ENCODE measurements around the gene THSD4. TPM values are rescaled to one million over a fixed set of nuclear protein-coding genes. Genes with fewer than 3 reads are reported as not detected.
"Not testable (repeated sequence)": the region's sequence is repeated elsewhere in the genome, so short reads cannot be mapped to it uniquely, and the experiment has no call there.

The THSD4 gene
- total RNA-seq, 1 donor, result under 0.01 TPM

DNA sequence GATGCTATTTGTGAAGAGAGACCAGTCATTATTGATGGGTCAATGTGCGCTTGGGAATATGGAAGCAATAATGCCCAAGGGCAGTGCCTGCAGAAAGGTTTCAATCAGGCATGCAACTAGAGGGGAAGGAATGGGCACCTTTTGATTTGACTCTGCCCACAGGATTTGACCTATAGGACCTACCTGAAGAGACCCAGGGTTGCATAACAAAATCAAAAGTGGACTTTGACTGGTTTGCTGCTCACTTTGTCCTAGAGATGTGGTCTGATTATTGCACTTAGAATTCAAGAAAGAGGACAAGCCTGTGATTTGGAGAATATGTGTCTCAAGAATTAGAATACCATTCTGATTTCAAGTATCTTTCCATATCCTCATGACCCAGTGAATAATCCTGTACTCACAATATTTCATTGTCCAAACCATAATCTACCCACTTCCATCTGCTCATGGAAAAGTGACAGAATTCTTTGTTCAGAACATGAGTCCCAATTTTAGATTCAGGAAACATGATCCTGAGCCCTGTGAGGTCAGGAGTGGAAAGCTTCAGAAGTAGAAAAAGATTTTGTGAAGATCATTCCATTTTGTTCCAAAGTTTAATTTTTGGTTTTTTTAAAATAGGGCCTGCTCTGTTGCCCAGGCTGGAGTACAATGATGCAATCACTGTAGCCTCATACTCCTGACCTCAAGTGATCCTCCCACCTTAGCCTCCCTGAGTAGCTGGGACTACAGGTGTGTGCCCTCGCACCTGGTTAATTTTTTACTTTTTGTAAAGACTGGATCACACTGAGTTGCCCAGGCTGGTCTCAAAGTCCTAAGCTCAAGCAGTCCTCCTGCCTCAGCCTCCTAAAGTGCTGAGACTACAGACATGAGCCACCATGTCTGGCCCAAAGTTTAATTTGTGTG is 543.8 kb downstream of the THSD4 start:
- DNase-seq (ENCODE audit: low read depth in 2 of 3, low spot score in 2 of 3), result no peak

DNA sequence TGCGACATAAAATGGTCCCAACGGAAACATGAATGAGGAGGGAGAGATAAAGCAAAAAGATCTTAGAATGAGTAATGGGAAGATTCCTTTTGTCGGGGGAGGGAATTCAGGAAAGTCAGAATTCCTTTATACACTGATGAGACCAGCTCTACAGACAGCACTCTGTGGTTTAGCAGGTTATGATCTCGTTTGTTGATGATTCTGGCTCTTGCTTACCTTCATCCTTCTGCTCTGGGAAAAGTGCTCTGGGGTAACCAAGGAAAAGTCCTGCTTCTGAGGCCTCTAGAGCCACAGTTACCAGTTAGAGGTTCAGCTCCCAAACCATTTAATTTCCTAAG is 544.4 kb downstream of the THSD4 start:
- no peak for DNase-seq (ENCODE audit: low read depth in 2 of 3, low spot score in 2 of 3)

DNA sequence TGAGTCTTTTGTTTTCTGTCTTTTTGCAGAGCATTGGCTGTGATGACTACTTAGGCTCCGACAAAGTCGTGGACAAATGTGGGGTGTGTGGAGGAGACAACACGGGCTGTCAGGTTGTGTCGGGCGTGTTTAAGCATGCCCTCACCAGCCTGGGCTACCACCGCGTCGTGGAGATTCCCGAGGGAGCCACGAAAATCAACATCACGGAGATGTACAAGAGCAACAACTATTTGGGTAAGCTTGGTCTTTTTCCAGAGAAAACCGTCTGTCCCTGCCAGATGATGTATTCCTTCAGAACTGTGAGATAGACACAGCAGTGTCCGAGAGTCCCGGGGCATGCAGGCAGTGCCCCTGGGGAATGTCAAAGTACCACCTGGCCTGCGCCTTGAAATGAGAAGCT is 545.2 kb downstream of the THSD4 start:
- no peak for DNase-seq (ENCODE audit: low read depth in 2 of 3, low spot score in 2 of 3)

DNA sequence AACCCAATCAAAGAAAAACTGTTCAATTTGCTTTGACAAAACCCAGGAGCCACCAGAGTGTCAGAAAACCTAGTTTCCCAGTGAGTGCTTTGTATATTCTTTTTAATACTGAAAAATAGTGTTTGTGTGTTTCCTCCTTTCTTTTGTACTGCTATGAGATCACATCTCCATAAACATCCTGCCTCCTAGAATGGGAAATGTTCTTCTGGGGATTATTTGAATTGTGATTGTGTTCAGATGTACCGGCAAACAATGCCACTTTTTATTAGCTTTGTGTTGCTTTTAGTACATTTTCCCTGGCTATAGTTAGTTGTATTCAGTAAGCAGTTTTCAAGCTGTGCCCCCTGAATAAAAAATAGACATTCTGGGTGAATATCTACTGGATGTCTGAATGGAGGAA is 547.0 kb downstream of the THSD4 start:
- DNase-seq (ENCODE audit: low read depth in 2 of 3, low spot score in 2 of 3), result no peak

DNA sequence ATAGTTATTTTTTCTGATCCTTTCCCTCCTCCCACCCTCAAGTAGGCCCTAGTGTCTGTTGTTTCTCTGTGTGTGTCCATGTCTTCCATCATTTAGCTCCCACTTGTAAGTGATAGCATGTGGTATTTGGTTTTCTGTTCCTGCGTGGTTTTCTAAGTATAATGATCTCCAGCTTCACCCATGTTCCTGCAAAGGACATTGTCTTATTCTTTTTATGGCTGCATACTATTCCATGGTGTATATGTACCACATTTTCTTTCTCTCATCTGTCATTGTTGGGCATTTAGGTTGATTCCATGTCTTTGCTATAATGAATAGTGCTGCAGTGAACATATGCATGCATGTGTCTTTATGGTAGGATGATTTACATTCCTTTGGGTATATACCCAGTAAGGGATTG is 549.4 kb downstream of the THSD4 start:
- no peak for DNase-seq (ENCODE audit: low read depth in 2 of 3, low spot score in 2 of 3)

DNA sequence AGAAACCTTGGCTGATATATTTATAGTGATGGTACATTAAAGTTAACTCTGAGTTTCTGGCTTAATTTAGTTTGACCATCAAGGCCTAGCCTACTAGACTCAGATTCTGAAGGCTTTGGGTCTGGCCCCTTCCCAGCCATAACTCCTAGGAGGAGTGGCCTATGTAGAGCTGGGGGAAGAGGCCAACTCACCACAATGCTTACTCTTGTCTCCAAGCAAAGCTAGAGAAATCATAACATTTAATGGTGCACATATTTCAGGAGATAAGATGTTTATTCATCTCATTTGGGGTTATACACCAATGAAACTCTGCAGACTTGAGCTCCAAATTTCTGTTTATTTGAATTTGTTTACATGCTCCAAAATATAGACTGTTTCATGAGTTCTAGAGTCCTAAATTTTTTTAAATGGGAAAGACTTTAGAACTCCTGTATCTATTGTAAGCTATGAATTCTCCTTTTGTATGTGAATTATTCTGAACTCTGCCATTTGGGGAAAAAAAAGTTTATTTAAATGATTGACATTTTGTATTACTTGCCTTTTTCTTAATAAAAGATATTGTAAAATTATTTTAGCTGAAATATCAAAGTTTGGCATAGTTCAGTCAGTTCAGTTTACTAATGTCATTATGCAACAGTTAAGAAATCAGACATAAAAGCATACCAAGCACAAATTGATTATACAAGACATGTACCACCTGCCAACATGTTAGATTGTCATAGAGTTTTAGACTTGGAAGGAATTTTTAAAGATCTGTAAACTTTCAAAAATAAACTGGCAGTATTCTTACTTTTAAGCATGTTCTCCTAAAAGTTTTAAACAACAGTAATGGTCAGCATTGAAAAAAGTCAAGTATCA is 551.7 kb downstream of the THSD4 start:
- DNase-seq (ENCODE audit: low read depth in 2 of 3, low spot score in 2 of 3), result no peak

DNA sequence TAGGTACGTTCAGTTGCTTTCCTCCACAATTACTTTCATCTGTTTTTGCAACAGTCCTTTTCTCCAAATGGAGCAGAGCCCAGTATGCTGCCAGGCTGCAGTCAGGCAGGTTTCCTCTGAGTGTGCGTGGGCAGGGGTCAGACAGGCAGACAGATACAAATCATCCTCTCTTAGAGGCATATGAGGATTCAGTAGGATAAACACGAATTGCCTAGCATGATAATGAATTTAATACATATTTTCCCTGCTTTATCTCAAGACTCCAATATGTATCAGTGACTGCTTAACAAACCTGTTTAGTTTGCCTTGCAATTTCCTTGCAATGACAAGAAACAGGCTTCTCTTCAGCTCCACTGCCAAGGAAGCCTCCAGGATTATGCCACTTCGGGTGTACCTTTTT is 554.4 kb downstream of the THSD4 start:
- no peak for DNase-seq (ENCODE audit: low read depth in 2 of 3, low spot score in 2 of 3)

DNA sequence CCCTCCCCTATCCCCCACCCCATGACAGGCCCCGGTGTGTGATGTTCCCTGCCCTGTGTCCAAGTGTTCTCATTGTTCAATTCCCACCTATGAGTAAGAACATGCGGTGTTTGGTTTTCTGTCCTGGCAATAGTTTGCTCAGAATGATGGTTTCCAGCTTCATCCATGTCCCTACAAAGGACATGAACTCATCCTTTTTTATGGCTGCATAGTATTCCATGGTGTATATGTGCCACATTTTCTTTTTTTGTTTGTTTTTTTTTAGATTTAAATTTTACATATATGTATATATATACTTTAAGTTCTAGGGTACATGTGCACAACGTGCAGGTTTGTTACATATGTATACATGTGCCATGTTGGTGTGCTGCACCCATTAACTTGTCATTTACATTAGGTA is 555.0 kb downstream of the THSD4 start:
- DNase-seq (ENCODE audit: low read depth in 2 of 3, low spot score in 2 of 3), result not testable (repeated sequence)

DNA sequence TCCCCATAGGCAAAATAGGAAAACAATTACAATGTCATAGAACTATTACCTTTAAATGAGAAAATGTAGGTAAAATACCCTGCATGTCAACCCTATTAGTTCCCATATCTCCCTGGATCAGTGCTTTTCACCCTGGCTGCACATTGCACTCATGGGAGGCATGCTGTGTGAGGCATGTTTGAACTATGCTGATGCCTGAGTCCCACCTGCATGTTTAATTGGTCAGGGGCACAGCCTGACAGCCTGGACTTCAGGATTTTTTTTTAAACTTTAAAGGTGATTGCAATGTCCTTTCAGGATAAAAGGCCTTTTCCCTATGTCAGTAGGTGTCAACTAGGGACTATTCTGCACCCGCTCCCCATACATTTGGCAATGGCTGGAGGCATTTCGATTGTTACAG is 559.1 kb downstream of the THSD4 start:
- DNase-seq (ENCODE audit: low read depth in 2 of 3, low spot score in 2 of 3), result no peak

DNA sequence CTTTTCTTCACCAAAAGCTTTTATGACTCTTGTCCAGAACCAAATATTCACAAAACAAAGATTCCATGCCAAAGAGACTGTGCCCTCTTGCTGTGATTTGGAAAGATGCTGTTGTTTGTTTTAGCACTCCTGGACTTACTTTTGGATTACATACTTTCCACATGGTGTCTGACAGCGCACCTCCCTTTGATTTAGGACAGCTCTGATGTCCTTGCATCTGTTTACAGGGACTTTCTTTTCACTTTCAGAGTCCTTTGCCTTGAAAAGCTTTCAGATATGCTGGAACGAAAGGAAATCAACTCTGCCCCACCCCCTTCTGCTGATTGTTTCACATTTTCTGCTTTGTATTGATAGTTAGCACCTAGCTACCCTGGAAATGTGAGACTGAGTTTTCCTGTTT is 562.1 kb downstream of the THSD4 start:
- DNase-seq (ENCODE audit: low read depth in 2 of 3, low spot score in 2 of 3), result no peak

DNA sequence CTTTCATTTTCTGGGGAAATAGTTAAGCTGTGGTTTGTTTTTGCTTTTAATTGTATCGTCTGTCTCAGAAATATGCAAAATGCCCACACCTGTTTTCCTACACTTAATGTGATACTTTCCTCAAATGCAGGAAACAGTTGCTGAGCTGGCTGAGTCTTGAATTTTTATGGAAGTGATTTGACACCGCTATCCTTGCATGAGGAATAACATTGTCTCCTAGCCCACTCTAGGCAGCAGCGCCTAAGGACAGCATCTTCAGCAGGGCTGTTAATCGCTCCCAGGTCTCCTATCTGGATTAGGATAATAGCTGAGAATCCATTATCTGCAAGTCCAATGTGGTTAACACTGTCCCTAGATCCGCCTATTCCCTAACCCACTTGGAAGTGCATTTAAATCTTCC is 562.5 kb downstream of the THSD4 start:
- DNase-seq (ENCODE audit: low read depth in 2 of 3, low spot score in 2 of 3), result no peak

DNA sequence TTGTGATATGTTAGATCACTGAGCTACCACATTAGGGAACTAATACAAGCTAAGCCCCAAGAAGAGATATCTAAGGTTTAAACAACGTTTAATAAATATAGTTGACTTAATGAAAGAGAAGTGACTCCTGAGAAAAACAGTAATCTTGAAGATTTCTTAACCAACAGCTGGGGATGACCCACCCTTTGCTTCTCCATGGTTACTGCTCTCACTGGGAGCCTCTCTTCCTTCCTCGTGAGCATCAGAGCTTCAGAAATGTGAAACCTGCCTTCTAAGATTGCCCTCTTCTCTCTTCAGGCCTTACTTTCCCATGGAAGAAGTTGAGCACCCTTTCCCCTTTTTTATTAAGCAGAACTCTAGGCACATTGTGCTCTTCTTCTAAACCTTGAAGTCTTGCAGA is 562.9 kb downstream of the THSD4 start:
- DNase-seq (ENCODE audit: low read depth in 2 of 3, low spot score in 2 of 3), result no peak

DNA sequence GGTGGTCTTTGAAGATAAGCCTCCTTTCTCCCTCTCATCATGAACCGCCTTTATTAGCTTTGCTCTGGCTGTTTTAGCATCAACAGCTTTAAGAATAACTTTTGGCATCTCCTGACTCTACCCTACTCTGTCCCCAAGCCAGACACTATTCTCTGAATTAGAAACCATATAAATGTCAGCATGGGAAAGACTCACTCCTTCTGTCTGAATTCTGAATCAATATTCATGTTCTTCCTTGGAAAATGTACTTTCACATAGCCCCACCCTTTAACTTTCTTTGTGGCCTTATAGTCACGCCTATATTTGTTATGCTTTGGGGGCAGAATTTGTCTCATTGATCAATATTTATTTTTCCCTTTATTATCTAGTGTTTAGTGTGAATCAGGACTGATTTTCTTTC is 563.3 kb downstream of the THSD4 start:
- DNase-seq (ENCODE audit: low read depth in 2 of 3, low spot score in 2 of 3), result no peak

DNA sequence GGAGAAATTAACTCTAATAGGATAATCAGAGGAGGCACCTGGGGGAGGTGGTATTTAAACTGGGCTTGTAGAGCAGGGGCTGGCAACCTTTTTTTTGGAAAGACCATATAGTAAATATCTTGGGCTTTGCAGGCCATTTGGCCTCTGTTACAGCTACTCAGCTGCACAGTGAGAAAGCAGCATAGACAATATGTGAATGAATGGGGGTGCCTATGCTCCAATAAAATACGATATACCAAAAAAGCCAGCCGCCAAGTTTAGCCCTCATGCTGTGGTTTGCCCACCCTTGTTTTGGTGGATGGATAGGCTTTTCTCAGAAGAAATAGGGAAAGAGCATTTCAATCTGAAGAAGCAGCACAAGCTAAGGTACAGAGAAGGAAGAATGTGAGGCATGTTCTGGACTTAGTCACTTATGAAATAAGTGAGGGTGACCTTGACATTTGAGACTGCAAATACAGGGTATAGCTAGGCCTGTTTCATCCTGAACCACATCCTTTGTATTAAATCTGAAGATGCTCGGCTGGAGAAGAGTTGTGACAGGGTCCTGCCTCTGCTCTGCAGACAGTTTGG is 564.0 kb downstream of the THSD4 start:
- DNase-seq (ENCODE audit: low read depth in 2 of 3, low spot score in 2 of 3), result no peak

DNA sequence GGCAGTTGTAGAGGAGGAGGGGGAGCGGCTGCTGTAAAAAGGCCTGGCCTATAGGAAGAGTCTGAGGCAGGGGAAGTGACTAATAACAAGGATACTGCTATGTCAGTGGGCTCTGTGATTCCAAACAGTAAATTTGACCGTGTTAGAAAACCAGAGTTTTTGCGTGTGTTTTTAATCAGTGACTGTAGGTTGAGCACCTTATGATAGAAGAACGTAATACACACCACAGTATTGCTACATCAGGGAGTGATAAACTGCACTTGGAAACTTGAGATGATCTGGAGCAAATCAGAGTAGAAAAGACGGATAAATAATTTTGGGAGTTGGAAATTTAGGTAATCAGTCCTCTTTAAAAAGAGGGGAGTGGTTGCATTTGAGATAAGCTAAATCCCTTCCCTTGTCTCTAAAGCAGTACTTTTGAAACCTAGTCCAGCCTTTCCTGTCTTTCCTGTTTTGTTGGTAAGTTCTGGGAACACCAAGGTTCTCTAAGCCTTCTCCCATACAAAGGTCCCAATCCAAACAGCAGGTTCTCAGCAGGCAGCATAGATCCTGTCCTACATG is 564.6 kb downstream of the THSD4 start:
- no peak for DNase-seq (ENCODE audit: low read depth in 2 of 3, low spot score in 2 of 3)

DNA sequence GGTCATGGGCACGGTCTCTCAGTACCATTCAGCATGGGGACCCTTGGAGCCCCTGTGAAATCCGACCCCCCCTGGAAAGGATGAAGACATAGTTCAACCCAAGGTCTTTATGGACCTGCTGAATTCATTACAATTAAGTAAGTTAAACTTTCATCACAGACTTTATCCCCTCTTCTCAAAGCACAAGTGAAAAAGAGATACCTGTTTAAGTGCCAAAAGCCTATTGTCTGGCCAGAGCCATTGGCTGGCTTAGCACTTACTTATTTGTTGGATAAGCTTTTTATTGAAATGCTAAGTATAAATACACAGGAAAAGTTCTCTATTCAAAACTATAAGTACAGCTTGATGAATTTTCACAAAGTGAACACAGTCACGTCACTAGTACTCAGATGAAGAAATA is 566.7 kb downstream of the THSD4 start:
- DNase-seq (ENCODE audit: low read depth in 2 of 3, low spot score in 2 of 3), result no peak

DNA sequence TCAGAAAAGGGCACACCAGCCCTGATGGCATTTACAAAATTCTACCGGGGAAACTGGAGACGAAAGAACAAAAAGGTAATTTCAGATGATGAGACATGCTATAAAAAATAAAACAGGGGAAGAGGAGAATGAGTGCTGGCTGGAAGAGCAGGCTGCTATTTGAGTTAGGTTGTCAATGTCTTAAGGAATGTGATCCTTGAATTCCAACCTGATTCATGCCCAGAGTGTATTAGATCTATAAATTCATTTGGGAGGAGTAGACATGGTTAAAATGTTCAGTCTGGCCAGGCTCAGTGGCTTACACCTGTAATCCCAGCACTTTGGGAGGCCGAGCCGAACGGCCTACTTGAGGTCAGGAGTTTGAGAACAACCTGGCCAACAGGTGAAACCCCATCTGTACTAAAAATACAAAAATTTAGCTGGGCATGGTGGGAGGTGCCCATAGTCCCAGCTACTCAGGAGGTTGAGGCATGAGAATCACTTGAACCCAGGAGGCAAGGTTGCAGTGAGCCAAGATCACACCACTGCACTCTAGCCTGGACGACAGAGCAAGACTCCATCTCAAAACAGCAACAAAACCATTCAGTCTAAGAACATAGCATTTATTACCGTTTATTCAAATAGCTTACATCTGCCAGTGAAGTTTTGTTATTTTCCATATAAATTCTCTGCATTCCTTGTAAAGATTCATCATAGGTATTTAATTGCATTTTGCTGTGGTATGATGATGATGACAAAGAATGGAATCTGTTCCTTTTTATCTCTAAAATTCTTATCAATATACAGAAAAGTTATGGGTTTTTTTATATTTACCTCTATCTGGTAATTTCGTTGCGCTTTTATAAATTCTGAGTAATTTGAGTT is 568.4 kb downstream of the THSD4 start:
- no peak for DNase-seq (ENCODE audit: low read depth in 2 of 3, low spot score in 2 of 3)

DNA sequence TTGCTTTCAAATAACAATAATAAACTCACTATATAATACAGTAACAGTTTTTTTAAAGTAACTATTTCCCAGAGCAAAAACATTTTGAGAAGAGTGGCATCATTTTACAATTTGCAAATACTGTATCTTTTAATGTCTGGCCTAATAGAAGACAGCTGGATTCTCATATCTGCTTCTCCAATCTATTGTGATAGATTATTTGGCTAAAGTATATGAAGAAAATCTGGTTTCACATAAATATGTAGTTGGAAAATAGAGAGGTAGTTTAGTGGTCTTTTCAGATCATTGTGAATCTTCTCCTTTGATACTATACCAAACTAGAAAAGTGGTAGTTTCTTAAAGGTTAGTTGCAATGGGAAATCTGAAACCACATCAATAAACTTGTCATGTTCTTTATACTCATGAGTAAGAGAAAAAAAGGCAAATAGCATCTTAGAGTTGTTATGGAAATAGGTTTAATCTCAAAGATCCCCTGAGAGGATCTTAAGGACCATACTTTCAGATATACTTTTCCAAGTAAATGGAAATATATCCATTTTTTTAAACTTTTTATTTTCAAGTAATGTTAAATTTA is 570.2 kb downstream of the THSD4 start:
- DNase-seq (ENCODE audit: low read depth in 2 of 3, low spot score in 2 of 3), result no peak

DNA sequence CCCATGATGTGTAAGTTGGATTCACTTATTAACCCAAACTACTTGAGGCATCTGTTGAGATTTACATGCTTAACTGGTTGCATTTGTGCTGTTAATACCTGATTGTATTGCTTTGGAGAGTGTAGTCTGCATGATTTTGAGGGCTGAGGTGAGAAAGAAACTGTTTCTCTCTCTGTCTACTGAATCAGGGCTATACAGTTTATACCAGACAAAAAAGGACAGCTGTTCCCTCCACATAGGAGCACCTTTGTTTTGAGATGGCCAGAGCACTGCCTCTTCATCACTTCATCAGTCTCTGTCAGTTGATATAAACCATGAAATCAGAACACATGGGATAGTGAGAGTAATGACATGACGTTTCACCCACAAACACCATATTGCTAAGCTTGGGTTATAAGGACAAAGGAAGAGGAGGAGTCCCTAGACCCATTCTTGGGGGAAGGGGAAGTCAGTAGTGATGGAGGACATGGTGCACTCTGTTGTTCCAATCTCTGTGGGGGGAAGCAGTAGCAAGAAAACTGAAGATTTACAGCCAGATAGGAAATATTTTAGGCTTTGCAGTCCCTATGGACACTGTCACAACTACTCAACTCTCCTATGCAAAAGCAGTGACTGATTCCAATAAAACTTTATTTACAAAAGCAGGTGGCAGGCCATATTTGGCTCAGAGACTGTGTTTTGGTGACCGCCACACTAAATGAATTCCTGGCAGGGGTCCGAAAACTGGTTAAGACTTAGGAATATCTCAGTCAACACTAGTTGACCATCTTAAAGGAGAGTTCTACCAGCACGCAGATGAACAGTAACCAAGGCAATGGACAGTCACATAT is 571.2 kb downstream of the THSD4 start:
- no peak for DNase-seq (ENCODE audit: low read depth in 2 of 3, low spot score in 2 of 3)

Data from hematopoietic multipotent progenitor cell (in vitro differentiated cells).